Neural progenitor cell (in vitro differentiated cells): Measurements from ENCODE around the gene RERG. TPM values are rescaled to one million over a fixed set of nuclear protein-coding genes. Genes with fewer than 3 reads are reported as not detected.

Experiments used
- DNase-seq: peaks from one replicate; pipeline ENCODE4 v3.0.0-alpha.2; 2016; ENCODE audit warnings: low spot score
- H2AFZ ChIP-seq: fragments of 200-600 bp; sonication (generic); replicated peaks from 2 replicates; pipeline ENCODE4 v1.6.1; 2016; ENCODE audit warnings: antibody characterized with exemption
- H3F3A ChIP-seq: fragments of 200-600 bp; sonication (generic); 2 replicates; pipeline ENCODE4 v1.6.1; 2016; ENCODE audit warnings: antibody characterized with exemption, low read depth
- H3K27ac ChIP-seq: fragments of 200-600 bp; sonication (generic); 2 replicates; pipeline ENCODE4 v1.5.1; 2016; ENCODE audit warnings: mild to moderate bottlenecking
- H3K27me3 ChIP-seq: fragments of 200-600 bp; sonication (generic); 2 replicates; pipeline ENCODE4 v1.6.1; 2016; ENCODE audit warnings: mild to moderate bottlenecking, moderate library complexity
- H3K36me3 ChIP-seq: fragments of 200-600 bp; sonication (generic); 2 replicates; pipeline ENCODE4 v1.5.1; 2016
- H3K4me1 ChIP-seq: fragments of 200-600 bp; sonication (generic); 2 replicates; pipeline ENCODE4 v1.6.1; 2016; ENCODE audit warnings: mixed run types
- H3K4me2 ChIP-seq: fragments of 200-600 bp; sonication (generic); 2 replicates; pipeline ENCODE4 v1.6.1; 2016
- H3K4me3 ChIP-seq: fragments of 200-600 bp; sonication (generic); 2 replicates; pipeline ENCODE4 v1.5.1; 2016
- H3K79me2 ChIP-seq: fragments of 200-600 bp; sonication (generic); 2 replicates; pipeline ENCODE4 v1.6.1; 2016; ENCODE audit warnings: low read depth
- H3K9ac ChIP-seq: fragments of 200-600 bp; sonication (generic); 2 replicates; pipeline ENCODE4 v1.6.1; 2016
- H3K9me3 ChIP-seq: fragments of 200-600 bp; sonication (generic); 2 replicates; pipeline ENCODE4 v1.5.1; 2016; ENCODE audit warnings: low read depth
- H4K20me1 ChIP-seq: fragments of 200-600 bp; sonication (generic); 2 replicates; pipeline ENCODE4 v1.6.1; 2016; ENCODE audit warnings: low read depth
- H3K27ac Mint-ChIP-seq: 3 replicates; pipeline ENCODE4 v1.8.0; 2021; ENCODE audit warnings: mixed read lengths
- H3K27me3 Mint-ChIP-seq: 2 replicates; pipeline ENCODE4 v1.8.0; 2022; ENCODE audit warnings: low read depth, mild to moderate bottlenecking, inconsistent platforms, moderate library complexity, mixed read lengths; ENCODE audit not compliant: insufficient read depth
- H3K36me3 Mint-ChIP-seq: 3 replicates; pipeline ENCODE4 v1.8.0; 2021; ENCODE audit warnings: mixed read lengths
- H3K4me1 Mint-ChIP-seq: 3 replicates; pipeline ENCODE4 v1.8.0; 2021; ENCODE audit warnings: mixed read lengths
- H3K4me3 Mint-ChIP-seq: 3 replicates; pipeline ENCODE4 v1.8.0; 2021; ENCODE audit warnings: mild to moderate bottlenecking, moderate library complexity, mixed read lengths
- H3K9me3 Mint-ChIP-seq: 3 replicates; pipeline ENCODE4 v1.8.0; 2020; ENCODE audit warnings: mixed read lengths
- EZH2 ChIP-seq: fragments of 200-600 bp; sonication (generic); IDR thresholded peaks from 2 replicates; pipeline ENCODE4 v1.6.1; 2017; ENCODE audit warnings: antibody characterized with exemption, mild to moderate bottlenecking, moderate library complexity
- EZH2phosphoT487 ChIP-seq: fragments of 200-600 bp; sonication (generic); IDR thresholded peaks from 2 replicates; pipeline ENCODE4 v1.6.1; 2017; ENCODE audit warnings: antibody characterized with exemption
- total RNA-seq: library from RNA; depleted of rRNA; stranded (reverse); fragments of >200 nt; gene quantifications from 2 replicates; pipeline ENCODE4 v1.2.3, GENCODE V29; 2015; ENCODE audit warnings: low replicate concordance
- TF ChIP-seq, protein P1 (sequence below): fragments of 200-600 bp; sonication (generic); IDR thresholded peaks from 2 replicates; pipeline ENCODE4 v1.5.1; 2017; ENCODE audit warnings: antibody characterized with exemption, mild to moderate bottlenecking

Gene RERG
- total RNA-seq, 1 donor from 2014 or later = 0.06 TPM

DNA sequence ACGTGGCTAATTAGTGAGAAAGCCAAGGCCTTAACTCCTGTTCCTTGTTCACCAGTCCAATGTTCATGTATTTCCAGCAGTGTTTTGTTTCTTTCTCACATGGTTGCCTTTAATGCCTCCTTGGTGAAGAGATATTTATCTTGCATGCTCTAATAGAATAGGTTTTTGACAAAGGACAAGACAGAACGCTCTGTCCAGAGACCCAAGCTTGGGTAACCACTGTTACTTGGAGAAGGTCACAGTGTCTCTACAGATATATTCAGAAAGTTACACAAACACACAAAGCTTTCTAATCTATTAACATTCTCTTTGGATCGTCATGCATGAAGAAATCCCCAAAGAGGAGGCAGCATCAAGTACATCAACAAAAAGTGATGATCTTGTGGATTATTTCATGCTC is 33.1 kb downstream of the RERG start:
- Mint-ChIP-seq H3K4me3 (no peak overlapping the region), H3K27ac (no peak overlapping the region), H3K27me3 (peaks cover 2% of the 10 kb centered on the region), H3K9me3 (no peaks in the 10 kb centered on the region), H3K36me3 (no peaks in the 10 kb centered on the region), H3K4me1 (no peaks in the 10 kb centered on the region)
- TF ChIP-seq EZH2 = no peak
- TF ChIP-seq, protein P1, sequence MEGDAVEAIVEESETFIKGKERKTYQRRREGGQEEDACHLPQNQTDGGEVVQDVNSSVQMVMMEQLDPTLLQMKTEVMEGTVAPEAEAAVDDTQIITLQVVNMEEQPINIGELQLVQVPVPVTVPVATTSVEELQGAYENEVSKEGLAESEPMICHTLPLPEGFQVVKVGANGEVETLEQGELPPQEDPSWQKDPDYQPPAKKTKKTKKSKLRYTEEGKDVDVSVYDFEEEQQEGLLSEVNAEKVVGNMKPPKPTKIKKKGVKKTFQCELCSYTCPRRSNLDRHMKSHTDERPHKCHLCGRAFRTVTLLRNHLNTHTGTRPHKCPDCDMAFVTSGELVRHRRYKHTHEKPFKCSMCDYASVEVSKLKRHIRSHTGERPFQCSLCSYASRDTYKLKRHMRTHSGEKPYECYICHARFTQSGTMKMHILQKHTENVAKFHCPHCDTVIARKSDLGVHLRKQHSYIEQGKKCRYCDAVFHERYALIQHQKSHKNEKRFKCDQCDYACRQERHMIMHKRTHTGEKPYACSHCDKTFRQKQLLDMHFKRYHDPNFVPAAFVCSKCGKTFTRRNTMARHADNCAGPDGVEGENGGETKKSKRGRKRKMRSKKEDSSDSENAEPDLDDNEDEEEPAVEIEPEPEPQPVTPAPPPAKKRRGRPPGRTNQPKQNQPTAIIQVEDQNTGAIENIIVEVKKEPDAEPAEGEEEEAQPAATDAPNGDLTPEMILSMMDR = no peak
- TF ChIP-seq EZH2phosphoT487 = no peak
- Histone ChIP-seq H3K9ac (no peak overlapping the region), H3K36me3 (no peaks in the 10 kb centered on the region), H4K20me1 (no peaks in the 10 kb centered on the region), H3K79me2 (no peaks in the 10 kb centered on the region), H3K27me3 (no peaks in the 10 kb centered on the region), H3K9me3 (no peaks in the 10 kb centered on the region), H2AFZ (no peak overlapping the region), H3F3A (no peaks in the 10 kb centered on the region), H3K27ac (no peak overlapping the region), H3K4me2 (no peak overlapping the region), H3K4me1 (peaks cover 4% of the 10 kb centered on the region), H3K4me3 (no peak overlapping the region)
- no peak for DNase-seq

DNA sequence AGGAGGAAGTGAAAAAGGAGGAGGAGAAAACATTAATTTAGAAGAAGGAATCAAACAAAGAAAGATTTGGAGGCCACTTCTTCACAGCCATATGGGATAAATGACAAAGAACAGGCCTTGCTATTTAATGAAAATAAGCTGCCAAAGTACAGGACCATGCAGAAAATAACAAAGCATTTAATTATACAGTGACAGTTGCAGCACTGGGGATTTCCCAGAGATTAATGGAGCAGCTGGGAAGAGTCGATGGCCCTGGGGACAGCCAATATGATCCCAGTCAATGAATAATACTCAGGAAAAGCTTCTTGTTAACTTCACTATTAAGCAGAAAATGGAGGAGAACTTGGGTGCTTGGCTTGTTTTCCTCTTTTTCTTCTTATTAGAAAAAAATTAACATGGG is 34.6 kb downstream of the RERG start:
- Histone ChIP-seq H3K79me2 (no peaks in the 10 kb centered on the region), H4K20me1 (no peaks in the 10 kb centered on the region), H3K9me3 (no peaks in the 10 kb centered on the region), H3F3A (no peaks in the 10 kb centered on the region), H3K36me3 (no peaks in the 10 kb centered on the region), H3K27ac (no peak overlapping the region), H2AFZ (peak overlapping the region; percentile 8), H3K4me1 (peaks cover 4% of the 10 kb centered on the region), H3K27me3 (no peaks in the 10 kb centered on the region), H3K9ac (no peak overlapping the region), H3K4me3 (no peak overlapping the region), H3K4me2 (no peak overlapping the region)
- Mint-ChIP-seq H3K9me3 (no peaks in the 10 kb centered on the region), H3K4me1 (no peaks in the 10 kb centered on the region), H3K36me3 (no peaks in the 10 kb centered on the region), H3K4me3 (no peak overlapping the region), H3K27me3 (no peaks in the 10 kb centered on the region), H3K27ac (no peak overlapping the region)
- DNase-seq = no peak
- no peak for TF ChIP-seq EZH2
- TF ChIP-seq, protein P1 = no peak
- TF ChIP-seq EZH2phosphoT487 = no peak

DNA sequence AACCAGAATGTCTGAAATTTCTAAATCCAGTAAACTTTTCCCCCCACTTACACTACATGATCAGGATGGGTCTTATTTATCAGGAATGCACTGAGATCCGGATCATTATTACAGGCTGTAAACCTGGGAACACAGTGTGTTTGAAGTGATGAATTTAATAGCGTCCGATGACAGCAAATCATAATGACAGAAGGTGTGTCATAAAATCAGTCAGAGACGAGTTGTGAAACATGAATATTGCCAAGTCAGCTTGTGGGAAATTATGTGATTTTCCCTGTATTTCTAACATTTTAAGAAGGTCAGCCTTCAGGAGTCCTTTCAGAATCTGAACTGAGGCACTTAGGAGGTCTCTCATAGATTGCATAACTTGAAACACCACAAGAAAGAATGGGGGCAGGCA is 36.7 kb downstream of the RERG start:
- Histone ChIP-seq H3F3A (no peaks in the 10 kb centered on the region), H3K27me3 (no peaks in the 10 kb centered on the region), H3K9ac (no peak overlapping the region), H3K27ac (no peak overlapping the region), H3K9me3 (no peaks in the 10 kb centered on the region), H3K79me2 (no peaks in the 10 kb centered on the region), H2AFZ (no peak overlapping the region), H3K4me2 (no peak overlapping the region), H3K4me3 (no peak overlapping the region), H4K20me1 (no peaks in the 10 kb centered on the region), H3K4me1 (peaks cover 4% of the 10 kb centered on the region), H3K36me3 (no peaks in the 10 kb centered on the region)
- Mint-ChIP-seq H3K27ac (no peak overlapping the region), H3K36me3 (no peaks in the 10 kb centered on the region), H3K4me1 (peaks cover 14% of the 10 kb centered on the region), H3K9me3 (no peaks in the 10 kb centered on the region), H3K27me3 (peaks cover 3% of the 10 kb centered on the region), H3K4me3 (no peak overlapping the region)
- TF ChIP-seq EZH2phosphoT487 (no peak), EZH2 (no peak)
- TF ChIP-seq, protein P1 = no peak
- DNase-seq = no peak
